EH (cell line): Measurements from ENCODE around the gene ZBED3.

Experiments used
- DNase-seq: peaks from one replicate; pipeline ENCODE4 v3.0.0-alpha.2; 2015; ENCODE audit warnings: low read depth

The ZBED3 gene

GRCh38 chr5:77076961-77077828, 9.9 kb downstream of the ZBED3 start:
- DNase-seq, result peak; percentile 58

GRCh38 chr5:77074745-77075144, 12.3 kb downstream of the ZBED3 start:
- DNase-seq, result no peak

DNA sequence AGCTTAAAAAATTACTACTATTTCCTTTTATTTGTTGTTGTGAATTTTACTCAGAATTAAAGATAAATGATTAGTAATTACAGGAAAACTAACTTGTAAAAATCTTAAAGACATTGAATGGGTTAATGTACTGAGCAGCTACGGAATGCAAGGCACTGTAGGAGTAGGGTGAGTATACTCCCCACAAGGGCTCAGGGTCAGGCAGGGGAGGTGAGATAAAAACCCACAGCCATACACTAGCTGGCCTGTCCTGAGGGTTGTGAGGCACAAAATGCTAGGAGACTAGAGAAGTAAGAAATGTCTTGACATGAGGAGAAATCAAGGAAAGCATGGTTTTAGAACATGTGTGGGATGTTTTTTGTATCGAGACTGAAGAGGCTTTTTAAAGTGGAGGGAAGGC, 13.4 kb downstream of the ZBED3 start:
- peak; percentile 72 for DNase-seq

DNA sequence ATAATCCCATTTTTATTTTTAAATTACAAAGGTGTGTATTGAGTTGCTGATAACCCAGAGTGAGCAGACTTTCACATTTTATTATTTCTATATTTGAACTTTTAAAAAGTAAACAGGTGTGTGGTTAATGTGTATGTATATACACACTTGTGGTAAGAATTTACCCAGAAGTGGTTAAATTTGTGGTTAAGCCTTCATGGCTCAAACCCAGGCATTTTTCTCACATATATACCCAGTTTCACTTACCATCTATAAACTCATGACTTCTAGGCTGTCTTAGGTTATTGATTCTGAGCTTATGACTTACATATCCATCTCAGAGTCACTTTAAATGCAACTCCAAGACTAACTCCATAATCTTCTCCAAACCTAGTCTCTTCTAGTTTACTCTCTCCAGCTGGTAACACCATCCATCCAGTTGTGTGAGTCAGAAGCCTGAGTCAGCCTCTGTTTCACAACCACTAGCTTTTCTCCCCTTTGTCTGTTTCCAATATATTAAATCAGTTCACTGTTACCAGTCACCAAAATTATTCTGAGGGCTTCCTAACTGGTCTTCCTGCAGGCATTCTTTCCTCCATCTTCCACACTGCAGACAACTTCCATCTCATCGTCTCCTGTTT, 20.2 kb downstream of the ZBED3 start:
- peak; percentile 55 for DNase-seq

- DNase-seq, result no peak
Observed at GRCh38 chr5:77066184-77066583, 20.9 kb downstream of the ZBED3 start.

- DNase-seq, result no peak
Observed at GRCh38 chr5:77065256-77065655, 21.8 kb downstream of the ZBED3 start.

DNA sequence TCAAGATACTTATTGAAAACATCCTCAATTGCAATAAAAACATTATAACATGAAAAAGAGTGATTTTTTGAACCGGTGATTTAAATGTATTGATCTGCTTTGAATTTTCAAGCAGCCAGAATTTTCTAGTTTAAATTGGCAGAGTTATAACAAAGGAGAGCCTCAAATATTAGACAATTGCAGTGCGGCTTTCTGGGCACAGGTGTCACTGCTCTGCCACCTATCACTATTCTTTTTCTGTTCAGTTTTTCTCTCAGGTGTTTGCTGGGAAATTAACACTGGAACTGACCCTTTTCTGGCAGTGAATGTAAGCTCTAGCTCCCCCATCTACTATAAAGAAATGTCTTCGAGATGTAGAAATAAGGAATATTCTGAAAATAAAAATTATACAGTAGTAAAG, 23.0 kb downstream of the ZBED3 start:
- no peak for DNase-seq

- no peak for DNase-seq
Observed at GRCh38 chr5:77046416-77047073, 40.5 kb downstream of the ZBED3 start.

GRCh38 chr5:77035950-77036349, 51.1 kb downstream of the ZBED3 start:
- DNase-seq, result no peak

- no peak for DNase-seq
Observed at GRCh38 chr5:77033338-77033737, 53.7 kb downstream of the ZBED3 start.

- DNase-seq, result no peak
Observed at GRCh38 chr5:77032635-77033034, 54.5 kb downstream of the ZBED3 start.

DNA sequence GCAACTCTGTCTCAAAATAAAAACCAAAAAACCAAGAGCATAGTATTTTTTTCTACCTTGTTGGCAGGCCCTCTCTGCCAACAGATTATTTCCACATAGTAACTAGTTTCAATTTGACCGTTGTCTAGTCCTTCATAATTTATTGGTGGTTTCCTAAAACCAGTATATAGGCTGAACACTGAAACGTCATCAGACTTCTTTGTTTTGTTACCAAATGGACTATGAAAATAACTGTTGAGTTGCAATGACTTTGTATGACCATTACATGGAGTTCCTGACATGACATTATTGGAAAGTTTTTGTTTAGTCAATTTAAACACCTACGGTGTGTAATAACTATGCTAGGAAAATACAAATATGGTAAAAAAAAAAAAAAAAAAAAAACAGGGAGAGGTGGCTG, 55.2 kb downstream of the ZBED3 start:
- no peak for DNase-seq

DNA sequence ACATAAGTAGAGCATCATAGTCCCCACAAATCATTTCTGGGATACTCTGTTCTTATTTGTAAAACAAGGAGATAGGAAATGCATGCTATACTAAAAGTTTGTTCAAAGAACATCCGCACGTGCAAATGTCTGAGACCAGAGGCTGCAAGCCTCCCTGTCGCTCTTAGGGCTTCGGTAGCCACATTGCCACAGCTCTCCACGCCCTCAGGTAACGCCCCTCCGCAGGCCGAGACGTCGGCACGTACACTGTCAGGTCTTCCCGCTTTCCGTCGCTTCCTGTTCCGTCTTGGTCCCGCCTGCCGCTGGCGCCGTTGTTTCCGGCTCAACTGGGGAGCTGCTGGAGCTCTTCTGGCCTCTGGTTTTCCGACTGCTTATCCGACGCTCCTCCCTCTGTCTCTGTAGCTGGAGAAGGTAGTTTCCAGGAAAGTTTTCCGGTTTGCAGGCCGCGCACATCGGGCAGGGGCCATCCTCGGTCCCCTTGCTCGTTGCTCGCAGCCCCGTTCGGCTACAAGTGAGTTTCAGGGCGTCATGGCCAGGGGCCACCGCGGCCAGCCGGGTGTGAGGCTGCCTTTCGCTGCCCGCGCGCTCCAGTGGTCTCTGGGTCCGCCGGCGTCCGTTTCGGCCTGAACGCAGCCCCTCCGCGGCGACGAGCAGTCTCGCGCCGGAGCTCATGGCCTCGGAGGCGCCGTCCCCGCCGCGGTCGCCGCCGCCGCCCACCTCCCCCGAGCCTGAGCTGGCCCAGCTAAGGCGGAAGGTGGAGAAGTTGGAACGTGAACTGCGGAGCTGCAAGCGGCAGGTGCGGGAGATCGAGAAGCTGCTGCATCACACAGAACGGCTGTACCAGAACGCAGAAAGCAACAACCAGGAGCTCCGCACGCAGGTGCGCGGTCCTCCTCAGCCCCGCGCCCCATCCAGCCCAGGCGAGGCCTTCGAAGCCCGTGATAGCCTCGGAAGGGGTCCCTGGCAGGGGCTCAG, 56.7 kb downstream of the ZBED3 start, which contains the start of gene AGGF1:
Gene AGGF1 (plus strand): TSS at position 308 of the 975 bp plus-strand sequence. CDS start 363 bp downstream, at position 671.
- peak; percentile 94 for DNase-seq

DNA sequence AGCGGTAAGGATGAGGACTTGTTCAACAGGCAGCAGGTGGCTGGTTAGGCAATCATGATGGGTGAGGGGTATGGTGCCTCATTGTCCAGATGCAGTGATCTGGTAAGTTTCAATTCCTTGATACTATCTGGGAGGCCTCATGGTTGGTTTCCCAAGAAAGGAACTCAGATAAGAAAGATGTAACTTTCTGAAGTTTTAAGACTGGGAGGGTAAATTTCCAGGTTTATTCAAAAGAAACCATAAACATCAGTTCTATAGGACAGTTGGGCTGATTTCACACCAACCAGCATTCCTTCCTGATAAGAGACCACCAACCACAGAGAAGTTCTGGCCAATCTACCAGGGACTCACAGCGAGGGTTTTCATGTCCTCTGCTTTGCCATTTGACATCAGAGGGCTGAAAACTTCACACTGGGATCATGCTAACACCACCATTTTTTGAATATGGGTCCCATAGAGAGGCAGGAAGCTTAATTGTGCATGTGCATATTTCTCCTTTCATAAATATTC, 57.7 kb downstream of the ZBED3 start:
- DNase-seq, result no peak

GRCh38 chr5:77028631-77029375, 58.3 kb downstream of the ZBED3 start:
- no peak for DNase-seq

- DNase-seq, result no peak
Observed at GRCh38 chr5:77024490-77024889, 62.6 kb downstream of the ZBED3 start.

GRCh38 chr5:77022511-77023417, 64.3 kb downstream of the ZBED3 start:
- DNase-seq, result no peak
